ENCODE results near the gene CYP1A1.
"Not testable (repeated sequence)": the region's sequence is repeated elsewhere in the genome, so short reads cannot be mapped to it uniquely, and the experiment has no call there.

CYP1A1 gene
- 0 to 8.9 reads per million in 2 donors for total RNA-seq

DNA sequence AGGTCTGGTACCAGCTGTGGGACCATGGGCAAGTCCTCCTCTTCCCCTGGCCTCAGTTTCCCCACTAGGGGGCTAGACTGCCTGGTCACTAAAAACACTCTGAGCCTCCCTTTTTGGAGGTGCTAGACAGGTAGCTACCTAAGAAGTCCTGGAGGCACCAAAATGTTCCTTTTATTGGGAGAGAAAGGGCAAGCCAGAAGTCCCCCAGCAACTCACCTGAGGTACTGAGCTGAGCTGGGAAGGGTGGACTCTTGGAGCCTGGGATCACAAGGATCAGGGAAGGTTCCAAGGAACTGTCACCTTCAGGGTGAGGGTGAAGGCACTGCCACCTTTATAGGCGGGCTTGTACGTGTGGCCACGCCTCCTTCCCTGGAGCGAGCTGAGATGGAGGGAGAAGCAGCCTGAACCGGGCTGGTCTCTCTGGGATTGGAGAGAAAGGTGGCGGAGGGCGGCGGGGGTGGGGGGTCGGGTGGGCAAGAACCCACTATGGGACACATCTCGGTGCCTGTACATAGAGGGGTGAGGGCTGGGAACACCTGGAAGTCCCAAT, at the start of gene CYP1A1:
CYP1A1 (minus strand) TSS at position 304 of the 550 bp plus-strand sequence. CDS start 2,431 bp downstream, outside the sequence.
- peak; percentile 14 for DNase-seq

GRCh38 chr15:74773731-74774252, 48.5 kb upstream of the CYP1A1 start:
- no peak for DNase-seq

DNA sequence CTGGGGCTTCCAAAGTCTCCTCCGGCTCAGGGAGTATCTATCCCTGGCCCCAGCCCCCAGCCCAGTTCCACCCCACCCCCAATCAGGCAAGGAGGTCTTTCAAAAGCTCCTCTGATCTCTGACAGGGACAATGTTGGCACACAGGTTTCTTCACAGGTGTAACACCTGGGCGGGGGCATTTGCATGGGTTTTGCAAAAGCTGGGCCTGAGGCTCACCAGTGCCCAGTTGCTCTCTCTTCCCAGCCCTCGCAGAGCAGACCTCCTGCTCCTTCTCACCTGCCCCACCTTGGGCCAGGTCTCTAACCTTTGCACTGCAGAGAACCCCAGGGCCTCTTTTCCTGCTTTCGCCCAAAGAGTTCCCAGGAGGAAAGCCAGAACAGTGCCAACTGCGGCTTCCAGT, 48.0 kb upstream of the CYP1A1 start:
- DNase-seq, result no peak

DNA sequence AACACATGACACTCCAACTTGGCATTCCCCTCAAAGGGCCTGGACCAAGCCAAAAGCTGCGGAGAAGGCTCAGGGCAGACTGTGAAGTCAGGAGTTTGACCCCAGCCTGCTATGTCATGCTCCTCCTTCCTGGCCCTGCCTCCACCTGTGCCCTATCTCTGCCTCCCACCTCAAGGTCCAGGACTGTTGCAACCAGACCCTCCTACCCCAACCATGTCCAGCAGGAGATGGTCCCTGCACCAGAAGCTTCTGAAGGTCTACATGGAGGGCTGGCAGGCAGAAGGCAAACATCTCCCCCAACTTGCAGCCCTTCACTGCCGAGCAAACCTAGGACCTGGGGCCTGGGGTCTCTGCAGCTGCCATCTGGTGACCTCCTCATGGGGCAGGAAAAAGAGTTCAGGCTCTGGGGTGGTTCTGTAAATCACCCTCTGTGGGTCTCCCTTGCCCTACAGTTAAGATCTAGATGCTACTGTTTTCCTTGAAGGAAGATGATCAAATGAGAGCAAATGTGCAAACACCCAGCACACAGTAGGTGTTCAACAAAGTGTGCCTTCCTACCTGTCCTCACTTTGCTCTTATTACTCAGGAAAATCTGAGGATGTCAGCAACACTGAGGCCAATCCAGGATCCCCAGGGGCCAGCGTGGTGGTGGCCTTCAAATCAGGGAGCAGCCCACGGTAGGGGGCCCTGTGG, 45.0 kb upstream of the CYP1A1 start:
- DNase-seq, result no peak

- no peak for DNase-seq
Measured at GRCh38 chr15:74769463-74770025, 44.2 kb upstream of the CYP1A1 start.

GRCh38 chr15:74768771-74769342, 43.5 kb upstream of the CYP1A1 start:
- DNase-seq, result peak; percentile 52

GRCh38 chr15:74768099-74768770, 42.9 kb upstream of the CYP1A1 start:
- DNase-seq, result no peak

- no peak for DNase-seq
Measured at GRCh38 chr15:74767167-74768098, 42.1 kb upstream of the CYP1A1 start.

DNA sequence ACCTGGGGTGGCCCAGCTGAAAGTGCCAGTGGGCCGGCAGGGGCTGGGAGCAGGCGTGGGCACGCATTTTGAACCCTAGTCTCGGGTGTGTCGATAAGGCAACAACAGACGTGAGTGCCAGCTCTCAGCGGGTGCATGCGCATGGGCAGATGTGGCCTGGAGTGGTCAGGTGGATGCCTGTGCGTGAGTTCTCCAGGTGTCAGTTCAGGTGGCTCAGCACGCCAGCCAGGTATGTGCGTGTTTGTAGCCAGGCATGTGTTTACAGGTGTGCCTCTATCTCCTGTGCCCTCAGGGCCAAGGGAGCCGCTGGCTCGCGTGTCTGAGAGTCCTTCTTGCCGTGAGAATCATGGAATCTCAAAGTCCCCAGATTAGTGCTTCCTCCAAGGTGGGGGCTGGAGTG, 38.1 kb upstream of the CYP1A1 start:
- no peak for DNase-seq

- DNase-seq, result no peak
Measured at GRCh38 chr15:74762791-74763150, 37.4 kb upstream of the CYP1A1 start.

GRCh38 chr15:74758736-74759135, 33.4 kb upstream of the CYP1A1 start:
- DNase-seq, result no peak

GRCh38 chr15:74754593-74755215, 29.4 kb upstream of the CYP1A1 start:
- no peak for DNase-seq

GRCh38 chr15:74752531-74752930, 27.2 kb upstream of the CYP1A1 start:
- no peak for DNase-seq

DNA sequence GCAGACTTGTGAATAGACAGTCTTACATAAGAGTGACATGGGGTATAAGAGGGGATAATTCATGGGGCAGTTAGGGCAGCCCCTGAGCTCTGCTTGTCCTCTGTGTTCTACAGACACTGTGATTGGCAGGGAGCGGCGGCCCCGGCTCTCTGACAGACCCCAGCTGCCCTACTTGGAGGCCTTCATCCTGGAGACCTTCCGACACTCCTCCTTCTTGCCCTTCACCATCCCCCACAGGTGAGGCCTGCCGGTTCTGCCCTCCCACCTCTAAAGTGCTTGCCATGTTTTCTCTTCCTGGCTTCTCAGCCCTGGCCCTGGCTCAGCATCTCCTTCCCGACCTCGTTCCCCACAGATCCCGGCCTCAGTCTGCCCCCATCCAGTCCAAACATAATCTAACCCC, 26.7 kb upstream of the CYP1A1 start:
- no peak for DNase-seq

GRCh38 chr15:74750751-74751150, 25.4 kb upstream of the CYP1A1 start:
- DNase-seq, result no peak

GRCh38 chr15:74749832-74750231, 24.5 kb upstream of the CYP1A1 start:
- DNase-seq, result no peak

GRCh38 chr15:74748322-74748946, 23.1 kb upstream of the CYP1A1 start, which contains the start of gene CYP1A2:
Gene CYP1A2 (plus strand): TSS chr15:74748845. CDS start chr15:74749739, 894 bp downstream.
- no peak for DNase-seq

- no peak for DNase-seq
Measured at GRCh38 chr15:74746389-74746788, 21.1 kb upstream of the CYP1A1 start.

DNA sequence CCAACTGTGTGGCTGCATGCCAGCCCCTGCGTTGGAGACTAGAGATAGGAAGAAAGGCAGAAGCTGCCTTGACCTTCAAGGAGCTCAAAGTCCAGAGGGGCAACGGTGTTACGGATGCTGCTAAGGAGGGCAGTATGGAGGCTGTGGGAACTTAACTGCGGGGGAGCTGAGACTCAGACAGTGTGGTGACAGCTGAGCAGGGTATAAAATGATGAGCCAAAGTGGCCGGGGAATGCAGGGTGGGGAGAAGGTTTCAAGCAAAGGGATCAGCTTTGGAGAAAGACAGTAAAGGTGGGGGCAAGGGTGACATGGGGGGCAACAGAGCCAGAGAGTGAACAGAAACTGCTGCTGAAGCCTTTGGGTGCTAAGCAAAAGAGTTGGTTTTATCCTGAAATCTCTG, 17.1 kb upstream of the CYP1A1 start:
- no peak for DNase-seq

GRCh38 chr15:74738239-74738638, 12.9 kb upstream of the CYP1A1 start:
- DNase-seq, result not testable (repeated sequence)

DNA sequence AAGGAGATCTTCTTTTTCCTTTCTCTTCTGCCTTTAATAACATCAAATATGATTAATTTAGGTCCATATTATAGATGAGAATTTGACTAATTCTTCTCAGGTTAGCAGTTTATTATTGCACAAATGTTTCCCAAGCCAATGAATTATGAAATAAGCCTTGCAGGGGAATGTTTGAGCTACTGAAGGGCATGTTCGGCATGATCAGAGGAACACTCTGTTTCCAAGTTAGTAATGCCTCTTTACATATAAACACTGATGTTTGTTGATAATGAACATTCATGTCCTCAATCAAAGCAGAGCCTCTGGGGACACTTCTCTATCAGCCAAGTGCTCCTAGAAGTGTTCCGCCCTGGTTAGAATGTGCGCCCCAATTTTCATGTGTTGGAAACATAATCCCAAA, 10.0 kb upstream of the CYP1A1 start:
- DNase-seq, result no peak
